K562 (cell line): ENCODE measurements around the gene CCDC127. TPM values are rescaled to one million over a fixed set of nuclear protein-coding genes. Genes with fewer than 3 reads are reported as not detected.

ENCODE experiments used
- ATAC-seq: fragments of 200-7000 bp; cut with Tn5 transposase; 3 replicates; pipeline ENCODE4 v1.9.1; 2020; ENCODE audit warnings: moderate library complexity
- BruUV-seq: library from RNA; stranded (reverse); fragments of 400-500 nt; replicated peaks from 2 replicates; lab custom pipeline; 2021; lab: Mats Ljungman, UMichigan
- CTCF ChIA-PET: fragments of 300-600 bp; formaldehyde crosslinking; extraction: SDS; loops from one replicate; lab custom pipeline; 2021; ENCODE audit warnings: low intra/inter-chr PET ratio; lab: Yijun Ruan, JAX
- POLR2A ChIA-PET: fragments of 300-600, 350-650 bp; sonication (Branson Sonifier 250); formaldehyde crosslinking; extraction: SDS; loops from one replicate; lab custom pipeline; 2021; ENCODE audit warnings: antibody characterized with exemption, inconsistent platforms; lab: Yijun Ruan, JAX
- DNase-seq, 4 experiments: peaks; one replicate each; pipeline versions ENCODE4 v3.0.0 to v3.0.0-alpha.2; 2011 to 2018; ENCODE audit warnings: low spot score in 3 of 4, mixed read lengths in 3 of 4; ENCODE audit errors: extremely low read depth in 1 of 4
- FAIRE-seq: peaks from 2 replicates; lab custom pipeline; 2011; peaks lifted over from hg19 to GRCh38; lab: Jason Lieb, UNC
- H2AFZ ChIP-seq: 2 replicates; pipeline ENCODE4 v1.6.0; 2011; ENCODE audit warnings: low read depth, low read length, control low read depth, inconsistent platforms
- H3K27ac ChIP-seq: fragments of 200-600 bp; 3 replicates; pipeline ENCODE4 v1.8.0; 2011; ENCODE audit warnings: low read depth, mild to moderate bottlenecking, control low read depth, inconsistent platforms, low read length, moderate library complexity, mixed read lengths; ENCODE audit errors: extremely low read depth
- H3K27me3 ChIP-seq, 2 experiments: fragments of 300-600 bp in 1 of 2; 2 replicates in 1 of 2; 3 replicates in 1 of 2; pipeline versions ENCODE4 v1.6.0 to v1.8.0; 2011; ENCODE audit warnings: inconsistent platforms in 2 of 2, low read length in 2 of 2, mild to moderate bottlenecking in 1 of 2, mixed read lengths in 1 of 2, moderate library complexity in 1 of 2; ENCODE audit not compliant: control insufficient read depth in 2 of 2, insufficient read depth in 2 of 2
- H3K36me3 ChIP-seq: fragments of 300-600 bp; 3 replicates; pipeline ENCODE4 v1.8.0; 2011; ENCODE audit warnings: mild to moderate bottlenecking, low read length, inconsistent platforms; ENCODE audit not compliant: control insufficient read depth, insufficient read depth
- H3K4me1 ChIP-seq, 2 experiments: fragments of 200-600 bp in 1 of 2; replicated peaks in 1 of 2; 2 replicates in 1 of 2; 3 replicates in 1 of 2; pipeline versions ENCODE4 v1.5.1 to v1.8.0; 2011; ENCODE audit warnings: inconsistent platforms in 2 of 2, low read length in 2 of 2, mild to moderate bottlenecking in 1 of 2, mixed read lengths in 1 of 2, moderate library complexity in 1 of 2; ENCODE audit not compliant: control insufficient read depth in 2 of 2, insufficient read depth in 2 of 2
- H3K4me2 ChIP-seq: 2 replicates; pipeline ENCODE4 v1.6.1; 2011; ENCODE audit warnings: low read length, control low read depth, inconsistent platforms, mixed read lengths; ENCODE audit not compliant: insufficient read depth
- H3K4me3 ChIP-seq: fragments of 200-600 bp; sonication (generic), shearing (Covaris generic); 2 replicates; pipeline ENCODE4 v1.5.1; 2016; ENCODE audit warnings: control low read depth, inconsistent platforms
- H3K79me2 ChIP-seq: fragments of 200-600 bp; 3 replicates; pipeline ENCODE4 v1.8.0; 2011; ENCODE audit warnings: low read length, inconsistent platforms; ENCODE audit not compliant: control insufficient read depth, insufficient read depth
- H3K9ac ChIP-seq, 2 experiments: 2 replicates each; pipeline versions ENCODE4 v1.6.0 to v1.6.1; 2011; ENCODE audit warnings: low read depth in 2 of 2, low read length in 2 of 2, control low read depth in 1 of 2, inconsistent platforms in 1 of 2, mild to moderate bottlenecking in 1 of 2, mixed read lengths in 1 of 2; ENCODE audit not compliant: insufficient read depth in 1 of 2
- H3K9me1 ChIP-seq: one replicate; pipeline ENCODE4 v1.6.0; 2011; ENCODE audit warnings: inconsistent platforms, mild to moderate bottlenecking, low read length, moderate library complexity; ENCODE audit not compliant: control insufficient read depth, insufficient read depth
- H3K9me3 ChIP-seq: replicated peaks from 2 replicates; pipeline ENCODE4 v1.5.1; 2011; ENCODE audit warnings: low read depth, low read length, inconsistent platforms; ENCODE audit not compliant: control insufficient read depth, insufficient read depth
- H4K20me1 ChIP-seq: replicated peaks from 2 replicates; pipeline ENCODE4 v1.6.1; 2011; ENCODE audit warnings: low read length, inconsistent platforms, mixed read lengths; ENCODE audit not compliant: control insufficient read depth, insufficient read depth
- DIDO1 ChIP-seq: fragments of 450-650 bp; IDR thresholded peaks from 2 replicates; pipeline ENCODE4 v1.6.1; 2016; ENCODE audit warnings: low read depth, missing biosample characterization, missing genetic modification characterization
- DMBX1 ChIP-seq: fragments of 250-450 bp; sonication (Bioruptor Pico); IDR thresholded peaks from 2 replicates; pipeline ENCODE4 v1.8.0; 2022; ENCODE audit warnings: inconsistent platforms, mild to moderate bottlenecking, moderate library complexity, borderline replicate concordance
- FOXM1 ChIP-seq, 2 experiments: fragments of 450-650 bp in 1 of 2; sonication (generic) in 1 of 2; formaldehyde crosslinking in 1 of 2; IDR thresholded peaks; 2 replicates each; pipeline versions ENCODE4 v1.6.1 to v1.9.0; 2017 to 2022; ENCODE audit warnings: low read depth in 2 of 2, mild to moderate bottlenecking in 2 of 2, missing genetic modification reagents in 1 of 2, moderate library complexity in 1 of 2
- HCFC1 ChIP-seq: IDR thresholded peaks from 2 replicates; pipeline ENCODE4 v1.6.1; 2012; ENCODE audit warnings: low read depth, low read length, improper control_type of control experiment
- HES1 ChIP-seq: fragments of 450-650 bp; IDR thresholded peaks from 2 replicates; pipeline ENCODE4 v1.6.1; 2016; ENCODE audit warnings: low read depth, mild to moderate bottlenecking, moderate library complexity
- IFI16 ChIP-seq: fragments of 250-450 bp; sonication (Bioruptor Pico); IDR thresholded peaks from 2 replicates; pipeline ENCODE4 v2.1.2; 2022; ENCODE audit warnings: mild to moderate bottlenecking, inconsistent platforms
- PHB ChIP-seq: fragments of 250-450 bp; sonication (Bioruptor Pico); IDR thresholded peaks from 2 replicates; pipeline ENCODE4 v1.5.0; 2021
- SIN3B ChIP-seq: fragments of 450-650 bp; IDR thresholded peaks from 2 replicates; pipeline ENCODE4 v1.6.1; 2017; ENCODE audit warnings: low read depth, mild to moderate bottlenecking, moderate library complexity
- SMAD2 ChIP-seq: fragments of 150-350 bp; IDR thresholded peaks from 2 replicates; pipeline ENCODE4 v1.6.1; 2014; ENCODE audit warnings: low read depth, mild to moderate bottlenecking, low read length
- STAT5B ChIP-seq: fragments of 250-450 bp; sonication (Bioruptor Pico); IDR thresholded peaks from 2 replicates; pipeline ENCODE4 v1.8.0; 2021; ENCODE audit warnings: mild to moderate bottlenecking, inconsistent platforms
- ZNF699 ChIP-seq: fragments of 250-450 bp; sonication (Bioruptor Pico); IDR thresholded peaks from 2 replicates; pipeline ENCODE4 v1.8.0; 2021; ENCODE audit warnings: mild to moderate bottlenecking, moderate library complexity; ENCODE audit not compliant: insufficient replicate concordance
- WGBS: fragments of 100-300 bp; shearing (Covaris generic); methylation state at CpG from one replicate; pipeline ENCODE4 v1.1.6; 2016; ENCODE audit warnings: low coverage, mixed read lengths; ENCODE audit not compliant: insufficient coverage; ENCODE audit errors: missing lambda C conversion rate; 5-methylcytosine and 5-hydroxymethylcytosine counted together
- in situ Hi-C: fragments of 300-500 bp; cut with MboI; formaldehyde crosslinking; loops from 4 replicates; pipeline ENCODE4 v1.15.0; 2018; ENCODE audit warnings: inconsistent platforms, mixed read lengths
- intact Hi-C: fragments of 100-400 bp; cut with micrococcal nuclease; formaldehyde crosslinking; loops from 2 replicates; pipeline ENCODE4 v1.14.2; 2022
- polyA plus RNA-seq, 8 experiments: library from polyadenylated mRNA; depleted of rRNA in 4 of 8; stranded (reverse) in 5 of 8; unstranded in 3 of 8; fragments of >200 nt; fragmentation: Nextera tagmentation in 2 of 8; fragmentation: Illumina TruSeq in 1 of 8; extraction: Ambion mirVana in 2 of 8; extraction: Trizol in 1 of 8; gene quantifications; 2 replicates each; pipeline versions ENCODE4 v1.2.1 to v1.2.3, GENCODE V29; 2011 to 2014; ENCODE audit warnings: inconsistent platforms in 1 of 8, missing spikeins in 1 of 8
- total RNA-seq, 7 experiments: library from RNA; depleted of rRNA in 6 of 7; stranded (reverse); fragments of >200 nt in 6 of 7; fragmentation: Illumina TruSeq in 2 of 7; extraction: Trizol in 2 of 7; gene quantifications; 2 replicates each; pipeline versions ENCODE4 v1.2.1 to v1.2.3, GENCODE V29; 2011 to 2021; ENCODE audit warnings: low replicate concordance in 1 of 7

Gene CCDC127
- total and polyA plus RNA-seq, 9 of the 15 experiments (the other 6 are each of a cell fraction or from before 2014, with no cell fraction given) = 2.7 to 4.5 (median 4.1) TPM

GRCh38 chr5:173392-174290 lies 44.3 kb downstream of the CCDC127 start (continued):
- TF ChIP-seq SIN3B = no peak

- no peak overlapping the region for H2AFZ ChIP-seq
- ChIA-PET POLR2A (no interaction called here), CTCF (no interaction called here)
- H3K36me3 ChIP-seq = no peaks in the 10 kb centered on the region
- FAIRE-seq (no peak), ATAC-seq (no peak), DNase-seq (no peak)
- H3K27ac ChIP-seq = no peak overlapping the region
- no peak overlapping the region for H3K9ac ChIP-seq
- BruUV-seq = no TSS peak
- no peak overlapping the region for H3K4me2 ChIP-seq
- H4K20me1 ChIP-seq = peaks cover 12% of the 10 kb centered on the region
- TF ChIP-seq SMAD2 = no peak
- no peak for TF ChIP-seq IFI16 (CRISPR knock-in tag)
- TF ChIP-seq HES1 = no peak
- TF ChIP-seq PHB = no peak
- no peak for TF ChIP-seq FOXM1 (IDR thresholded peaks at IDR 0.05; ENCODE audit: low read depth)
- no peak for TF ChIP-seq FOXM1 (CRISPR knock-in tag; IDR thresholded peaks at IDR 0.05; ENCODE audit: low read depth)
- no peak for TF ChIP-seq DIDO1 (tag)
- TF ChIP-seq STAT5B (CRISPR knock-in tag) = no peak
- TF ChIP-seq ZNF699 (CRISPR knock-in tag) = no peak
- TF ChIP-seq HCFC1 = no peak
- no peak for TF ChIP-seq DMBX1 (CRISPR knock-in tag)
- H3K4me3 ChIP-seq = no peak overlapping the region
- peaks cover 73 to 90% of the 10 kb centered on the region in 2 experiments for H3K27me3 ChIP-seq
- in situ Hi-C loops = no loop called here
- 16% methylated on average over 13 of the region's 17 CpGs for WGBS
- no peaks in the 10 kb centered on the region for H3K79me2 ChIP-seq
- peaks cover 4% of the 10 kb centered on the region for H3K9me1 ChIP-seq
- intact Hi-C loops = no loop called here
- H3K4me1 ChIP-seq = peaks cover 0 to 20% of the 10 kb centered on the region in 2 experiments; a peak in 3 of 5 replicates
- no peaks in the 10 kb centered on the region for H3K9me3 ChIP-seq
Observed at GRCh38 chr5:172841-173251, 45.1 kb downstream of the CCDC127 start.
